Neural progenitor cell (in vitro differentiated cells): ENCODE measurements around the gene CORIN. TPM values are rescaled to one million over a fixed set of nuclear protein-coding genes. Genes with fewer than 3 reads are reported as not detected.
"Not testable (repeated sequence)": the region's sequence is repeated elsewhere in the genome, so short reads cannot be mapped to it uniquely, and the experiment has no call there.

Source experiments
- DNase-seq: peaks from one replicate; pipeline ENCODE4 v3.0.0-alpha.2; 2016; ENCODE audit warnings: low spot score
- H2AFZ ChIP-seq: fragments of 200-600 bp; sonication (generic); replicated peaks from 2 replicates; pipeline ENCODE4 v1.6.1; 2016; ENCODE audit warnings: antibody characterized with exemption
- H3F3A ChIP-seq: fragments of 200-600 bp; sonication (generic); 2 replicates; pipeline ENCODE4 v1.6.1; 2016; ENCODE audit warnings: antibody characterized with exemption, low read depth
- H3K27ac ChIP-seq: fragments of 200-600 bp; sonication (generic); 2 replicates; pipeline ENCODE4 v1.5.1; 2016; ENCODE audit warnings: mild to moderate bottlenecking
- H3K27me3 ChIP-seq: fragments of 200-600 bp; sonication (generic); 2 replicates; pipeline ENCODE4 v1.6.1; 2016; ENCODE audit warnings: mild to moderate bottlenecking, moderate library complexity
- H3K36me3 ChIP-seq: fragments of 200-600 bp; sonication (generic); 2 replicates; pipeline ENCODE4 v1.5.1; 2016
- H3K4me1 ChIP-seq: fragments of 200-600 bp; sonication (generic); 2 replicates; pipeline ENCODE4 v1.6.1; 2016; ENCODE audit warnings: mixed run types
- H3K4me2 ChIP-seq: fragments of 200-600 bp; sonication (generic); 2 replicates; pipeline ENCODE4 v1.6.1; 2016
- H3K4me3 ChIP-seq: fragments of 200-600 bp; sonication (generic); 2 replicates; pipeline ENCODE4 v1.5.1; 2016
- H3K79me2 ChIP-seq: fragments of 200-600 bp; sonication (generic); 2 replicates; pipeline ENCODE4 v1.6.1; 2016; ENCODE audit warnings: low read depth
- H3K9ac ChIP-seq: fragments of 200-600 bp; sonication (generic); 2 replicates; pipeline ENCODE4 v1.6.1; 2016
- H3K9me3 ChIP-seq: fragments of 200-600 bp; sonication (generic); 2 replicates; pipeline ENCODE4 v1.5.1; 2016; ENCODE audit warnings: low read depth
- H4K20me1 ChIP-seq: fragments of 200-600 bp; sonication (generic); 2 replicates; pipeline ENCODE4 v1.6.1; 2016; ENCODE audit warnings: low read depth
- H3K27ac Mint-ChIP-seq: 3 replicates; pipeline ENCODE4 v1.8.0; 2021; ENCODE audit warnings: mixed read lengths
- H3K27me3 Mint-ChIP-seq: 2 replicates; pipeline ENCODE4 v1.8.0; 2022; ENCODE audit warnings: low read depth, mild to moderate bottlenecking, inconsistent platforms, moderate library complexity, mixed read lengths; ENCODE audit not compliant: insufficient read depth
- H3K36me3 Mint-ChIP-seq: 3 replicates; pipeline ENCODE4 v1.8.0; 2021; ENCODE audit warnings: mixed read lengths
- H3K4me1 Mint-ChIP-seq: 3 replicates; pipeline ENCODE4 v1.8.0; 2021; ENCODE audit warnings: mixed read lengths
- H3K4me3 Mint-ChIP-seq: 3 replicates; pipeline ENCODE4 v1.8.0; 2021; ENCODE audit warnings: mild to moderate bottlenecking, moderate library complexity, mixed read lengths
- H3K9me3 Mint-ChIP-seq: 3 replicates; pipeline ENCODE4 v1.8.0; 2020; ENCODE audit warnings: mixed read lengths
- EZH2 ChIP-seq: fragments of 200-600 bp; sonication (generic); IDR thresholded peaks from 2 replicates; pipeline ENCODE4 v1.6.1; 2017; ENCODE audit warnings: antibody characterized with exemption, mild to moderate bottlenecking, moderate library complexity
- EZH2phosphoT487 ChIP-seq: fragments of 200-600 bp; sonication (generic); IDR thresholded peaks from 2 replicates; pipeline ENCODE4 v1.6.1; 2017; ENCODE audit warnings: antibody characterized with exemption
- microRNA-seq: library from miRNA; unstranded; fragments of <30 nt; microRNA quantifications from one replicate; pipeline ENCODE4, GENCODE V29; 2016
- small RNA-seq: library from RNA; depleted of rRNA; stranded (forward); fragments of <200 nt; gene quantifications from one replicate; pipeline ENCODE3, GENCODE V24; 2015
- total RNA-seq: library from RNA; depleted of rRNA; stranded (reverse); fragments of >200 nt; gene quantifications from 2 replicates; pipeline ENCODE4 v1.2.3, GENCODE V29; 2015; ENCODE audit warnings: low replicate concordance
- TF ChIP-seq, protein P1 (sequence below): fragments of 200-600 bp; sonication (generic); IDR thresholded peaks from 2 replicates; pipeline ENCODE4 v1.5.1; 2017; ENCODE audit warnings: antibody characterized with exemption, mild to moderate bottlenecking

The CORIN gene
- total RNA-seq, 1 donor from 2014 or later, result not detected

DNA sequence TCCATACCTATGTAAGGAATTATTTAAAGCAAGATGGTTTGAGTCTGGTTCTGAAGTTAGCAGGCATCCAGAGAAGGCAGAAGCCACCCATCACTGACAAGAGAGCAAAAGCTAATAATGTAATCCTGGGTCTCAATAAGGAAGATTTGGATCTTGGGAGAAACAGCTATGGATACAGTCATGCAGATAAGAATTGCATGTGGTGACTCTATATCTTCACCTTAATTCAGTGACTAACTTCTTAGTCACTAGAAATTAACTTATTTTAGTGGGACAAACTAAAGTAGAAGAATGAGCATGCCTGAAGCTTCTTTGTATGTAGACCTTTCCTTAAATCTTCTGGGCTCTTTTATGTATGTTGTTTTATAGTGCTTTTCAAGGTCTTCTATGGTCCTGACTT lies 286.2 kb downstream of the CORIN start:
- no peak overlapping the region for H3K27ac Mint-ChIP-seq
- DNase-seq, result no peak
- TF ChIP-seq EZH2 (no peak), EZH2phosphoT487 (no peak)
- TF ChIP-seq, protein P1, sequence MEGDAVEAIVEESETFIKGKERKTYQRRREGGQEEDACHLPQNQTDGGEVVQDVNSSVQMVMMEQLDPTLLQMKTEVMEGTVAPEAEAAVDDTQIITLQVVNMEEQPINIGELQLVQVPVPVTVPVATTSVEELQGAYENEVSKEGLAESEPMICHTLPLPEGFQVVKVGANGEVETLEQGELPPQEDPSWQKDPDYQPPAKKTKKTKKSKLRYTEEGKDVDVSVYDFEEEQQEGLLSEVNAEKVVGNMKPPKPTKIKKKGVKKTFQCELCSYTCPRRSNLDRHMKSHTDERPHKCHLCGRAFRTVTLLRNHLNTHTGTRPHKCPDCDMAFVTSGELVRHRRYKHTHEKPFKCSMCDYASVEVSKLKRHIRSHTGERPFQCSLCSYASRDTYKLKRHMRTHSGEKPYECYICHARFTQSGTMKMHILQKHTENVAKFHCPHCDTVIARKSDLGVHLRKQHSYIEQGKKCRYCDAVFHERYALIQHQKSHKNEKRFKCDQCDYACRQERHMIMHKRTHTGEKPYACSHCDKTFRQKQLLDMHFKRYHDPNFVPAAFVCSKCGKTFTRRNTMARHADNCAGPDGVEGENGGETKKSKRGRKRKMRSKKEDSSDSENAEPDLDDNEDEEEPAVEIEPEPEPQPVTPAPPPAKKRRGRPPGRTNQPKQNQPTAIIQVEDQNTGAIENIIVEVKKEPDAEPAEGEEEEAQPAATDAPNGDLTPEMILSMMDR, result no peak

DNA sequence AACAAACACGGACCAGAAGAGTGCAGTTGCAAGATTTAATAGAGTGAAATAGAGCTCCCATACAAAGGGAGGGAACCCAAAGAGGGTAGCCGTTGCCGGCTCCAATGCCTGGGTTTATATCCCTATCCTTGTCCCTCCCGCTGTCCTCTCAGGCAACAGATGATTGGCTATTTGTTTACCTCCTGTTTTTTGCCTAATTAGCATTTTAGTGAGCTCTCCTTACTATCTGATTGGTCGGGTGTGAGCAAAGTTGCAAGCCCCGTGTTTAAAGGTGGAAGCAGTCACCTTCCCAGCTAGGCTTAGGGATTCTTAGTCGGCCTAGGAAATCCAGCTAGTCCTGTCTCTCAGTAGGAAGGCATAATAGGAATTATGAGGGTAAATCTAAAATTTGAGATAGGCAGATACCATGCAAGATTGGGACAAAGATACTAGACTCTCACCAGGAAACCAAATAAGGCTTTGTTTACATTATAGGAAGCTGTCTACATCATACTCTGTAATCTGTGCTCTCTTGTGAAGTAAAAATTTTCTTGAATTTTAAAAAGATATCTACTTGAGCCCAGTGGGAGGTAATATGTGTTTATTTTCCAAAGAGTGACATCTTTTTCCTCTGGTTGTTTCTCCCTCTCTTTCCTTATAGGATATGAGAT lies 286.8 kb downstream of the CORIN start:
- Histone ChIP-seq H3K4me1 (no peaks in the 10 kb centered on the region), H3F3A (no peaks in the 10 kb centered on the region), H2AFZ (no peak overlapping the region), H3K27me3 (no peaks in the 10 kb centered on the region), H3K4me2 (no peak overlapping the region), H3K4me3 (no peak overlapping the region), H3K79me2 (no peaks in the 10 kb centered on the region), H4K20me1 (no peaks in the 10 kb centered on the region), H3K36me3 (no peaks in the 10 kb centered on the region), H3K27ac (no peak overlapping the region), H3K9ac (no peak overlapping the region), H3K9me3 (no peaks in the 10 kb centered on the region)
- no peak overlapping the region for H3K27ac Mint-ChIP-seq
- peaks cover 2% of the 10 kb centered on the region for H3K27me3 Mint-ChIP-seq
- no peak for DNase-seq
- H3K36me3 Mint-ChIP-seq, result peaks cover 2% of the 10 kb centered on the region
- H3K4me3 Mint-ChIP-seq, result no peak overlapping the region
- no peaks in the 10 kb centered on the region for H3K4me1 Mint-ChIP-seq
- no peaks in the 10 kb centered on the region for H3K9me3 Mint-ChIP-seq
- TF ChIP-seq EZH2, result no peak
- TF ChIP-seq, protein P1, result no peak
- no peak for TF ChIP-seq EZH2phosphoT487

More for the DNA sequence above, 286.2 kb downstream of the CORIN start:
- Mint-ChIP-seq H3K27me3 (peaks cover 2% of the 10 kb centered on the region), H3K4me3 (no peak overlapping the region), H3K36me3 (no peaks in the 10 kb centered on the region), H3K4me1 (no peaks in the 10 kb centered on the region), H3K9me3 (no peaks in the 10 kb centered on the region)
- H3K27ac ChIP-seq, result no peak overlapping the region
- H3K9me3 ChIP-seq, result no peaks in the 10 kb centered on the region
- no peaks in the 10 kb centered on the region for H4K20me1 ChIP-seq
- no peak overlapping the region for H3K4me2 ChIP-seq
- H3K9ac ChIP-seq, result no peak overlapping the region
- H2AFZ ChIP-seq, result no peak overlapping the region
- H3K27me3 ChIP-seq, result no peaks in the 10 kb centered on the region
- H3K4me1 ChIP-seq, result no peaks in the 10 kb centered on the region
- no peaks in the 10 kb centered on the region for H3K79me2 ChIP-seq
- H3F3A ChIP-seq, result no peaks in the 10 kb centered on the region
- H3K4me3 ChIP-seq, result no peak overlapping the region
- no peaks in the 10 kb centered on the region for H3K36me3 ChIP-seq

DNA sequence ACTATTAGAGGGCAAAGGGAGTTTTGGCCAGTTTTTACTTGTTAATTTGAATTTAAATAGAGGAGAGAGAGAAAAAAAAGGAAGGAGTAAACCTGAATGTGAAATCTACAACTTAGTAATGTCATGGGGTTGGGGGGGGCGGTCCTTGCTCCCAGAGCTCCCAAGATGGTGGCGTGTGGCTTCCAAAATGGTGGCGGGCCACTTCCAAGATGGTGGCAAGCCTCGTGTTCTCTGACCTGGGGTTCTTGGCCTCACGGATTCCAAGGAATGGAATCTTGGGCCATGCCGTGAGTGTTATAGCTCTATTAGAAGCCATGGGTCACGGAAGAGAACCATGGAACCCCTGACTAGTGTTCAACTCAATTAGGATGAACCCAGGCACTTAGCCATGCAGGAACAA lies 287.5 kb downstream of the CORIN start:
- not testable (repeated sequence) for H3K4me2 ChIP-seq, H3K36me3 ChIP-seq, H3K27ac ChIP-seq, H3K4me3 Mint-ChIP-seq, H3K4me3 ChIP-seq, DNase-seq, H3K27me3 Mint-ChIP-seq, H3K9me3 Mint-ChIP-seq, H3F3A ChIP-seq, H3K79me2 ChIP-seq, H3K4me1 Mint-ChIP-seq, H3K36me3 Mint-ChIP-seq, H2AFZ ChIP-seq, H3K27ac Mint-ChIP-seq, H3K4me1 ChIP-seq, H3K9me3 ChIP-seq, H4K20me1 ChIP-seq, H3K9ac ChIP-seq, H3K27me3 ChIP-seq

Small RNAs within 50 kb of the gene (microRNA-seq; reads per million reads assigned to microRNA genes)
- not detected for gene MIR8053

Small RNAs within 50 kb of the gene (small RNA-seq; reads per million reads assigned to genes)
- gene MIR8053, result not detected

Other genes starting within 250 kb of the CORIN start
- 18.1 and 33.2 TPM in 2 replicates for gene NFXL1, start 76.5 kb upstream of the CORIN start, total RNA-seq
- gene CNGA1, start 178.6 kb upstream of the CORIN start, total RNA-seq, result 0.37 and 1.5 TPM in 2 replicates
- 0.84 and 1.2 TPM in 2 replicates for gene NIPAL1, start 178.7 kb upstream of the CORIN start, total RNA-seq